ENCODE data around the gene ARID5A.

GRCh38 chr2:96523659-96524481 is 12.7 kb upstream of the ARID5A start:
- TF ChIP-seq REST (IDR thresholded peaks at IDR 0.05; ENCODE audit: insufficient replicate concordance, low read depth), result no peak
- TF ChIP-seq, protein P1, sequence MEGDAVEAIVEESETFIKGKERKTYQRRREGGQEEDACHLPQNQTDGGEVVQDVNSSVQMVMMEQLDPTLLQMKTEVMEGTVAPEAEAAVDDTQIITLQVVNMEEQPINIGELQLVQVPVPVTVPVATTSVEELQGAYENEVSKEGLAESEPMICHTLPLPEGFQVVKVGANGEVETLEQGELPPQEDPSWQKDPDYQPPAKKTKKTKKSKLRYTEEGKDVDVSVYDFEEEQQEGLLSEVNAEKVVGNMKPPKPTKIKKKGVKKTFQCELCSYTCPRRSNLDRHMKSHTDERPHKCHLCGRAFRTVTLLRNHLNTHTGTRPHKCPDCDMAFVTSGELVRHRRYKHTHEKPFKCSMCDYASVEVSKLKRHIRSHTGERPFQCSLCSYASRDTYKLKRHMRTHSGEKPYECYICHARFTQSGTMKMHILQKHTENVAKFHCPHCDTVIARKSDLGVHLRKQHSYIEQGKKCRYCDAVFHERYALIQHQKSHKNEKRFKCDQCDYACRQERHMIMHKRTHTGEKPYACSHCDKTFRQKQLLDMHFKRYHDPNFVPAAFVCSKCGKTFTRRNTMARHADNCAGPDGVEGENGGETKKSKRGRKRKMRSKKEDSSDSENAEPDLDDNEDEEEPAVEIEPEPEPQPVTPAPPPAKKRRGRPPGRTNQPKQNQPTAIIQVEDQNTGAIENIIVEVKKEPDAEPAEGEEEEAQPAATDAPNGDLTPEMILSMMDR (IDR thresholded peaks at IDR 0.05; ENCODE audit: insufficient read depth, low read length), result no peak
- TF ChIP-seq GABPA (IDR thresholded peaks at IDR 0.05; ENCODE audit: low read depth), result no peak
- no peak for TF ChIP-seq POLR2AphosphoS5 (IDR thresholded peaks at IDR 0.05; ENCODE audit: low read depth)
- TF ChIP-seq SPI1 (IDR thresholded peaks at IDR 0.05; ENCODE audit: borderline replicate concordance, low read depth), result no peak

Measured in HL-60 (cell line).